RPMI7951 (cell line): ENCODE measurements around the gene PRMT5. TPM values are rescaled to one million over a fixed set of nuclear protein-coding genes. Genes with fewer than 3 reads are reported as not detected.
A peak's percentile ranks its signal among the peaks of the same experiment; 100 is the strongest.

ENCODE experiments used
- DNase-seq: peaks from one replicate; pipeline ENCODE4 v3.0.0-alpha.2; 2012; ENCODE audit warnings: low read depth
- total RNA-seq: library from RNA; depleted of rRNA; stranded (reverse); fragments of >200 nt; shearing (Covaris generic); gene quantifications from 2 replicates; pipeline ENCODE4 v1.2.3, GENCODE V29; 2014; rRNA removed

Gene PRMT5
- total RNA-seq, 1 experiment from 2014 or later = 49.3 TPM

DNA sequence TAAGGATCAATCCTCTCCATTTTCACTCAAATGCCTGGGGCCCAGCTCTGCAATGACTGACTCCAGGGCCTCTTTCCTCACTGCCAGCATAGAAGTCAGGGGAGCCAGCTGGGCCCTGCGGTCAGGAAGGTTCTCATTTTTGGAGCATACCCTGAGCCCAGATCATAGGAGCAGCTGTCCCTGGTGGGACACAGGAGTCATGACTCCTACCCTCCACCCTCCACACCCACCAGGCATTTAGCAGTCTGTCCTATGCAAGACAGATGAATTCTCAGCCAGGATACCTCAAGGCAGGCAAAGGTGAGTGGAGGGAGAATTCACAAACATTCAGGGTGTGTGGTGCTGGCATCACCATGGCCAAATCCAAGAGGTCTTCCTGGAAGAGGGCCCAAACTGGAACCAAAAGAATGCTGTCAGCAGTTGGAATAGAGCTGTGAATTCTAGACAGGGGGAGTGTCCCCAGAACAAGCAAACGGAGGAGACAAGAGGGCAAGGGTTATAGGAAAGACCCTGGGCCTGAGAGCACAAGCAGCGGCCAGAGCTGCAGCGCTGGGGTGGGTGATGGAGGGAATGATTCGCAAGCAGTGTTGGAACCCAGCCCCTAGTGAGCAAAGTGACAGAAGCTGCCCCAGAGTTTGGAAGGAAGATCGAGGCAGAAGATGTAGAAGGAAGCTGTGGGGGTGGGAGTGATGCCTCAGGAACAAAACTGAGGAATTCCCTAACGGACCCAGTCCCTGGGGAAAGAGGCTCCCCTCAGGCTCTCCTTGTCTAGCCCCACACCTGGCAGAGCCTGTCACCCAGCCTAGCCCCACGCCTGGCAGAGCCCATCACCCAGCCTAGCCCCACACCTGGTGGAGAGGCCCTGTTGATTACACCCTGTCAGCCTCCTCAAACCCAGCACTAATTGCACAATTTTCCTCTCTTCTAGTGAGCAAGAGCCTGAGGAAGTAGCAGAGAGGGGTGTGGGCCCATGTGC, 50.6 kb downstream of the PRMT5 start:
- no peak for DNase-seq

DNA sequence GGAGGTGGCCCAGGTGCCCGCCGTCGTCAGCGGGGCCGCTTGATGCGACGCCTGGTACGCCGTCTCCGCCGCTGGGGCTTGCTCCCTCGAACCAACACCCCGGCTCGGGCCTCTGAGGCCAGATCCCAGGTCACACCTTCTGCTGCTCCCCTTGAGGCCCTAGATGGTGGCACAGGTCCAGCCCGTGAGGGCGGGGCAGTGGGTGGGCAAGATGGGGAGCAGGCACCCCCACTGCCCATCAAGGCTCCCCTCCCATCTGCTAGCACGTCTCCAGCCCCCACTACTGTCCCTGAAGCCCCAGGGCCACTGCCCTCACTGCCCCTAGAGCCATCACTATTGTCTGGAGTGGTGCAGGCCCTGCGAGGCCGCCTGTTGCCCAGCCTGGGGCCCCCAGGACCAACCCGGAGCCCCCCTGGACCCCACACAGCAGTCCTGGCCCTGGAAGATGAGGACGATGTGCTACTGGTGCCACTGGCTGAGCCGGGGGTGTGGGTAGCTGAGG, 52.1 kb downstream of the PRMT5 start:
- no peak for DNase-seq

DNA sequence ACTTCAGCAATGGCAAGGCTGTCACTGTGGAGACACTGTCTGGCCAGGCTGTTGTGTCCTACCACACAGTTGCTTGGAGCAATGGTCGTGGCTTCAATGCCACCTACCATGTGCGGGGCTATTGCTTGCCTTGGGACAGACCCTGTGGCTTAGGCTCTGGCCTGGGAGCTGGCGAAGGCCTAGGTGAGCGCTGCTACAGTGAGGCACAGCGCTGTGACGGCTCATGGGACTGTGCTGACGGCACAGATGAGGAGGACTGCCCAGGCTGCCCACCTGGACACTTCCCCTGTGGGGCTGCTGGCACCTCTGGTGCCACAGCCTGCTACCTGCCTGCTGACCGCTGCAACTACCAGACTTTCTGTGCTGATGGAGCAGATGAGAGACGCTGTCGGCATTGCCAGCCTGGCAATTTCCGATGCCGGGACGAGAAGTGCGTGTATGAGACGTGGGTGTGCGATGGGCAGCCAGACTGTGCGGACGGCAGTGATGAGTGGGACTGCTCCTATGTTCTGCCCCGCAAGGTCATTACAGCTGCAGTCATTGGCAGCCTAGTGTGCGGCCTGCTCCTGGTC, 53.3 kb downstream of the PRMT5 start:
- no peak for DNase-seq

DNA sequence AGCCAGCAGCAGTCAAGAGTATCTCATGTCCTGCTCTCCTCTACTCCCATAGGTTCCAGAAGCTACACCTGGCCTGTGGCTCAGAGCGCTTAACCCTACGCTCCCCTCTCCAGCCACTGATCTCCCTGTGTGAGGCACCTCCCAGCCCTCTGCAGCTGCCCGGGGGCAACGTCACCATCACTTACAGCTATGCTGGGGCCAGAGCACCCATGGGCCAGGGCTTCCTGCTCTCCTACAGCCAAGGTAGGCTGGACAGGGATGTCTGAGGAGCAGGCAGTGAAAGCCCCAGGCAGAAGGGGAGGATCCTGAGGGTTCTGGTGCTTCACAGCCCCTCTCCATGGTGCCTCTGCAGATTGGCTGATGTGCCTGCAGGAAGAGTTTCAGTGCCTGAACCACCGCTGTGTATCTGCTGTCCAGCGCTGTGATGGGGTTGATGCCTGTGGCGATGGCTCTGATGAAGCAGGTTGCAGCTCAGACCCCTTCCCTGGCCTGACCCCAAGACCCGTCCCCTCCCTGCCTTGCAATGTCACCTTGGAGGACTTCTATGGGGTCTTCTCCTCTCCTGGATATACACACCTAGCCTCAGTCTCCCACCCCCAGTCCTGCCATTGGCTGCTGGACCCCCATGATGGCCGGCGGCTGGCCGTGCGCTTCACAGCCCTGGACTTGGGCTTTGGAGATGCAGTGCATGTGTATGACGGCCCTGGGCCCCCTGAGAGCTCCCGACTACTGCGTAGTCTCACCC, 54.0 kb downstream of the PRMT5 start:
- DNase-seq = no peak

DNA sequence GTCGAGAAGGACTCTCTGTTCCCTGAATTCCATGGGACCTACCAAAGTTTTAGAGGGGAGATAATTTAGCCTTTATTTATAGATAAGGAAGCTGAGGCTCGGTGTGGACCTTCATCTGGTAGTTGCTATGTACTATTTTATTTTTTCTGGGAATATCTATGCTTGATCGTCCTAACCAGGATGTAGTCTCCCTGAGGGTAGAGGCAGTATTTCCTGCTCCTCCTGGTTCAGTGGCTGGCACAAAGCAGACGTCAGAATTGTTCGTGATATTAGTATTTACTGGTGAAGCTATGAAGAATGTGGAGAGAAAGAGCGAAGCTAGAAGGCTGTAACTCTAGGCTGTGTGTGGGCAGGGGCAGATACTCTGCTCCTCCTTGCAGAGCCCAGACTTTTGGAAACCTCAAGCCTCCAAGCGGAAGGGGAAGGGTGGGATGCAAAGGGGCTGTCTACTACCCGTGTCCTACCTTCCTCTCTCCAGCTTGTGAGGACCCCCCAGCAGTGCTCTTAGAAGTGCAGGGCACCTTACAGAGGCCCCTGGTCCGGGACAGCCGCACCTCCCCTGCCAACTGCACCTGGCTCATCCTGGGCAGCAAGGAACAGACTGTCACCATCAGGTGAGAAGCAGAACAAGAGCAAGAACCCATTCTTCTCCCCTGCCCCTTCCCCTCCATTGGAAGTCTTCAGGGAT, 56.2 kb downstream of the PRMT5 start:
- no peak for DNase-seq

DNA sequence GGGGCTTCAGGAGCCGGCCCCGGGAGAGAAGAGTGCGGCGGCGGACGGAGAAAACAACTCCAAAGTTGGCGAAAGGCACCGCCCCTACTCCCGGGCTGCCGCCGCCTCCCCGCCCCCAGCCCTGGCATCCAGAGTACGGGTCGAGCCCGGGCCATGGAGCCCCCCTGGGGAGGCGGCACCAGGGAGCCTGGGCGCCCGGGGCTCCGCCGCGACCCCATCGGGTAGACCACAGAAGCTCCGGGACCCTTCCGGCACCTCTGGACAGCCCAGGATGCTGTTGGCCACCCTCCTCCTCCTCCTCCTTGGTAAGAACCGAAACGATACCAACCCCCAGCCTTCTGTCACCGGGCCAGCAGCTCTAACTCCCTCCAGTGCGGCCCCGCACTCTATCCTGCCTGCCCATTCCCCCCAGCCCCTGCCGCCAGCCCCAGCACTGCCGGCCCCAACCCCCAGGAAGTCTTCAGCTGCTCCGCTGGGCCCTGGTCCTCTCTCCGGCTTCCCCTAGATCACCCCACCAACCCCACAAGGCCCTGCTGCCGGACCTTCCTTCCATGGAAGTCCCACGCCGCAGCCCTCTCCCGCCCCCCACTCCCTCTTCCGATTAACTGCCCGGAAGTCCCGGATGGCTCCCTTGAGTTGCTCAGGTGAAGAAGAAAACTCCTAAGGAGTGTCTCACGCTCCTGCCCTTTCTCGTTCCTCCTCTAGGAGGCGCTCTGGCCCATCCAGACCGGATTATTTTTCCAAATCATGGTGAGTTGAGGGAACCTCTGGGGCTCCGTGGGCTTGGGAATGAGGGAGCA, 56.9 kb downstream of the PRMT5 start:
- DNase-seq = peak; percentile 71

DNA sequence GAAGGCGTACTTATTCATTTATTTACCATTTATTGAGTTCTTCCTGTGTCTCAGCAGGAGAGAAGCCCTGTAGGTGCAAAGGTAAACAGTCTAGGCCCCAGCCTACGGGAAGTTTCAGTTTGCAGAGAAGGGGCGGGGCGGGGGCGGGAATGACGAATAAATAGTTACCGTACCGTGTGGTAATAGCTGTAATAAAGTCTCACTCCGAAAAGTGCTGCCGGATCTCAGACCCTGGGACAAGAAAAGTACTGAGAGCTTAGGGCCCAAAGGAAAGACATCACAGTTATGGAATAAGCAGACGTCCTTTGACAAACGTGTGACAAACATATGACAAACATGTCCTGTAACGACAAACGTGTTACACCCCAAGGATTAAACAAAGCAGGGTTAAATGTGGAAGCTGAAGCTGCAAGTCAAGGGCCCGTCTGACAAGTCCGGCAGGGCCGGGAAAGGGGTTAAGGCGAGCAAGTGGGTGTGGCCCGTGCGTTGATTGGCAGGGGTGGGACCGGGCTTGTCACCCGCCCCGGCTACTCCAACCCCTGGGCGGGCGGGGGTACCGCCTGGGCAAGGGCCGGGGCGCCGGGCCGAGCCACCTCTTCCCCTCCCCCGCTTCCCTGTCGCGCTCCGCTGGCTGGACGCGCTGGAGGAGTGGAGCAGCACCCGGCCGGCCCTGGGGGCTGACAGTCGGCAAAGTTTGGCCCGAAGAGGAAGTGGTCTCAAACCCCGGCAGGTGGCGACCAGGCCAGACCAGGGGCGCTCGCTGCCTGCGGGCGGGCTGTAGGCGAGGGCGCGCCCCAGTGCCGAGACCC, 57.7 kb downstream of the PRMT5 start, which contains the start of gene LRP10:
Gene LRP10 (plus strand): TSS at position 517 of the 809 bp plus-strand sequence. CDS start 564 bp downstream, outside the sequence.
- peak; percentile 89 for DNase-seq

DNA sequence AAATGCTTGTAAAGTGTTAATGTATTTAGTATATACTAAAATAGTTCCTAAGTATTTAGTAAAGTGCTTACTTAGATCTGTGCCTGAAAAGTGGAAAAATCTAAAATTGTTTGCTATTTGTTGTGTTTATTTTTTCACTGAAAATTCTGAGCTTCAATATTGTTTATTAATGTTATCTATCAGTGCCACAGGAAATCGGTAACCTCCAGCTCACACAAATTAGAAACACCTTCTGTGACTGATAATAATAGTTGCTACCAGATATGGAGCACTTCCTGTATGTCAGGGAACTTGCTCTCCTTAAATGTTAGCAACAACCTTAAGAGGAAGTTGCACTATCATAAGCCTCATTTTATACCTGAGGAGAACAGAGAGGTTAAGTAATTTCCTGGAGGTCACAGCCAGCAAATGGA, 58.4 kb downstream of the PRMT5 start:
- DNase-seq = peak; percentile 14

Other genes starting within 250 kb of the PRMT5 start
- gene OXA1L, start 162.7 kb downstream of the PRMT5 start, total RNA-seq = 82.8 and 106 TPM in 2 replicates
- 2.2 and 2.5 TPM in 2 replicates for gene SLC7A7, start 113.9 kb downstream of the PRMT5 start, total RNA-seq
- gene MRPL52, start 99.5 kb downstream of the PRMT5 start, total RNA-seq = 93.9 and 100 TPM in 2 replicates
- 613 and 718 TPM in 2 replicates for gene MMP14, start 92.8 kb downstream of the PRMT5 start, total RNA-seq
- 41.9 and 44.9 TPM in 2 replicates for gene LRP10, start 57.6 kb downstream of the PRMT5 start, total RNA-seq
- gene REM2, start 46.2 kb downstream of the PRMT5 start, total RNA-seq = 0.12 and 0.59 TPM in 2 replicates
- 79.2 and 93.5 TPM in 2 replicates for gene RBM23, start 10.2 kb downstream of the PRMT5 start, total RNA-seq
- gene HAUS4, start 27.7 kb upstream of the PRMT5 start, total RNA-seq = 35.3 and 59.3 TPM in 2 replicates
- 31.0 and 35.3 TPM in 2 replicates for gene AJUBA, start 53.2 kb upstream of the PRMT5 start, total RNA-seq
- gene C14orf93, start 80.8 kb upstream of the PRMT5 start, total RNA-seq = 4.4 and 8.2 TPM in 2 replicates
- gene PSMB5, start 105.5 kb upstream of the PRMT5 start, total RNA-seq = 309 and 373 TPM in 2 replicates
- gene PSMB11, start 112.8 kb upstream of the PRMT5 start, total RNA-seq = 0.10 TPM in 1 of 2 replicates, not detected in the other
- gene CDH24, start 128.1 kb upstream of the PRMT5 start, total RNA-seq = 6.7 and 8.3 TPM in 2 replicates
- 37.1 and 38.9 TPM in 2 replicates for gene ACIN1, start 165.8 kb upstream of the PRMT5 start, total RNA-seq
- 62.0 and 65.7 TPM in 2 replicates for gene C14orf119, start 166.1 kb upstream of the PRMT5 start, total RNA-seq
- gene CIROP, start 175.6 kb upstream of the PRMT5 start, total RNA-seq = not detected in 2 replicates
- not detected in 2 replicates for gene CEBPE, start 189.9 kb upstream of the PRMT5 start, total RNA-seq